B cell (primary cell): ENCODE data around the gene CDHR2. TPM values are rescaled to one million over a fixed set of nuclear protein-coding genes. Genes with fewer than 3 reads are reported as not detected.

Experiments used
- ATAC-seq: fragments of 200-7000 bp; cut with Tn5 transposase; one replicate; pipeline ENCODE4 v1.10.0; 2021; ENCODE audit warnings: low read depth, mild to moderate bottlenecking, moderate number of reproducible peaks, moderate library complexity
- CTCF ChIA-PET: fragments of 350-600 bp; sonication (Branson Sonifier 250); formaldehyde crosslinking; loops from one replicate; lab custom pipeline; 2021; ENCODE audit warnings: antibody characterized with exemption, inconsistent platforms; lab: Charles Lee
- POLR2A ChIA-PET: fragments of 350-600 bp; sonication (Branson Sonifier 250); formaldehyde crosslinking; loops from one replicate; lab custom pipeline; 2021; ENCODE audit warnings: antibody characterized with exemption; lab: Charles Lee
- DNase-seq: peaks from one replicate; pipeline ENCODE4 v3.0.0; 2013
- H2AFZ ChIP-seq: 2 replicates; pipeline ENCODE4 v1.6.1; 2012; ENCODE audit warnings: mild to moderate bottlenecking, low read depth, low read length; ENCODE audit not compliant: insufficient read depth, poor library complexity, severe bottlenecking
- H3K27ac ChIP-seq, 2 donors: 1 replicate in 1 of 2; 2 replicates in 1 of 2; pipeline ENCODE4 v1.5.1; 2012 to 2013; ENCODE audit warnings: low read length in 2 of 2, mild to moderate bottlenecking in 2 of 2, moderate library complexity in 1 of 2
- H3K27me3 ChIP-seq, 4 experiments: fragments of 200-600 bp in 1 of 4; sonication (generic) in 1 of 4; replicated peaks in 1 of 4; 1 replicate in 2 of 4; 2 replicates in 2 of 4; pipeline versions ENCODE4 v1.6.1 to v1.7.0; 2013 to 2016; ENCODE audit warnings: low read length in 3 of 4, mild to moderate bottlenecking in 2 of 4, mixed read lengths in 1 of 4, moderate library complexity in 1 of 4; ENCODE audit not compliant: insufficient read depth in 4 of 4, control insufficient read depth in 3 of 4; ENCODE audit errors: control extremely low read depth in 1 of 4
- H3K36me3 ChIP-seq, 2 experiments: replicated peaks in 1 of 2; 1 replicate in 1 of 2; 2 replicates in 1 of 2; pipeline versions ENCODE4 v1.6.1 to v1.7.1; 2013; ENCODE audit warnings: low read length in 1 of 2; ENCODE audit not compliant: insufficient read depth in 2 of 2, control insufficient read depth in 1 of 2; ENCODE audit errors: control extremely low read depth in 1 of 2, extremely low read depth in 1 of 2
- H3K4me1 ChIP-seq, 2 donors: fragments of 200-600 bp in 1 of 2; sonication (generic) in 1 of 2; 1 replicate in 1 of 2; 2 replicates in 1 of 2; pipeline versions ENCODE4 v1.5.1 to v1.6.1; 2013 to 2017; ENCODE audit warnings: low read length in 2 of 2; ENCODE audit not compliant: control insufficient read depth in 2 of 2, insufficient read depth in 2 of 2
- H3K4me2 ChIP-seq: replicated peaks from 2 replicates; pipeline ENCODE3; 2012; ENCODE audit warnings: mild to moderate bottlenecking, low read depth, low read length; ENCODE audit not compliant: poor library complexity, severe bottlenecking
- H3K4me3 ChIP-seq, 5 experiments: fragments of 200-600 bp in 1 of 5; sonication (generic) in 1 of 5; 1 replicate in 3 of 5; 2 replicates in 2 of 5; pipeline versions ENCODE4 v1.5.1 to v1.7.0; 2011 to 2016; ENCODE audit warnings: low read length in 4 of 5, mild to moderate bottlenecking in 4 of 5, low read depth in 2 of 5, control low read depth in 1 of 5, moderate library complexity in 1 of 5; ENCODE audit not compliant: insufficient read depth in 1 of 5; ENCODE audit errors: control extremely low read depth in 1 of 5, extremely low read depth in 1 of 5
- H3K79me2 ChIP-seq: fragments of 200-600 bp; sonication (generic); one replicate; pipeline ENCODE4 v1.6.0; 2016; ENCODE audit warnings: low read length; ENCODE audit not compliant: control insufficient read depth, insufficient read depth
- H3K9ac ChIP-seq: fragments of 200-600 bp; sonication (generic); 2 replicates; pipeline ENCODE4 v1.6.1; 2017; ENCODE audit warnings: mild to moderate bottlenecking, low read length, moderate library complexity
- H3K9me3 ChIP-seq, 3 donors: one replicate each; pipeline versions ENCODE4 v1.6.1 to v1.7.1; 2013; ENCODE audit warnings: low read length in 2 of 3; ENCODE audit not compliant: control insufficient read depth in 2 of 3, insufficient read depth in 1 of 3; ENCODE audit errors: control extremely low read depth in 1 of 3
- H4K20me1 ChIP-seq: 2 replicates; pipeline ENCODE4 v1.6.0; 2012; ENCODE audit warnings: mild to moderate bottlenecking, low read length; ENCODE audit not compliant: insufficient read depth, control insufficient read depth, poor library complexity, severe bottlenecking
- H3K27ac Mint-ChIP-seq: one replicate; pipeline ENCODE4 v1.8.0; 2021; ENCODE audit warnings: mixed read lengths
- H3K27me3 Mint-ChIP-seq: one replicate; pipeline ENCODE4 v1.8.0; 2021; ENCODE audit warnings: mixed read lengths
- H3K4me1 Mint-ChIP-seq: one replicate; pipeline ENCODE4 v1.8.0; 2021; ENCODE audit warnings: mixed read lengths
- H3K4me3 Mint-ChIP-seq: one replicate; pipeline ENCODE4 v1.8.0; 2021; ENCODE audit warnings: mixed read lengths
- H3K9me3 Mint-ChIP-seq: one replicate; pipeline ENCODE4 v1.8.0; 2022; ENCODE audit warnings: mixed read lengths; ENCODE audit not compliant: insufficient read depth
- EZH2 ChIP-seq: IDR thresholded peaks from 2 replicates; pipeline ENCODE4 v1.6.1; 2012; ENCODE audit warnings: borderline replicate concordance, low read depth, mild to moderate bottlenecking, moderate library complexity, low read length; ENCODE audit not compliant: insufficient read depth, poor library complexity, severe bottlenecking
- WGBS: methylation state at CpG from one replicate; pipeline ENCODE4 v1.1.5; 2013; ENCODE audit warnings: missing lambda C conversion rate; ENCODE audit not compliant: insufficient coverage; 5-methylcytosine and 5-hydroxymethylcytosine counted together
- intact Hi-C: fragments of 100-400 bp; cut with micrococcal nuclease; formaldehyde crosslinking; loops from one replicate; pipeline ENCODE4 v1.10.0; 2022
- polyA plus RNA-seq: library from polyadenylated mRNA; depleted of rRNA; stranded (reverse); fragments of >200 nt; gene quantifications from 2 replicates; pipeline ENCODE4 v1.2.3, GENCODE V29; 2012
- total RNA-seq, 2 donors: library from RNA; stranded (reverse); fragments of 120-200 nt in 1 of 2; gene quantifications; 1 replicate in 1 of 2; 2 replicates in 1 of 2; pipeline versions ENCODE4 v1.2.3 to v1.2.4, GENCODE V29; 2013 to 2022
- TF ChIP-seq, protein P1 (sequence below): fragments of 200-600 bp; IDR thresholded peaks from one replicate; pipeline ENCODE4 v1.8.0; 2022; ENCODE audit warnings: antibody characterized with exemption, mild to moderate bottlenecking

CDHR2 gene
- total and polyA plus RNA-seq, 2 donors (not counting 1 experiment from before 2014, with no cell fraction given): 0.25 to 1.7 TPM

DNA sequence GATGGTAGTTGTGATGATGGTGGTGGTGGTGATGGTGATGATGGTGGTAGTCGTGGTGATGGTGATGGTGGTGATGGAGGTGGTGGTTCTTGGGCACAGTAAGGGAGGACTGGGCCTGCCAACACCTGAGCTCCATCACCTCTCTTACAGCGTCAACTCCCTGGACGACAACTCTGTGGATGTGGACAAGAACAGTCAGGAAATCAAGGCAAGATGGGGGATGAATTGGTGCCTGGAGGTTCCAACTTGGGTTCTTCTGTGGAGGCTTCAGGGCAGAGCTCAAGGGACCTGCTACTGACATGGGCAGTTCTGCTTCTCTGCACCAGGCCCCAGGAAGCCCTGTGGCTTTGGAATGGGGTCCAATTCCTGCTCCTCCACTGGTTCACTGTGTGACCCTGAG lies 43.4 kb downstream of the CDHR2 start:
- no peaks in the 10 kb centered on the region for H3K36me3 ChIP-seq
- Mint-ChIP-seq H3K4me1 (peaks cover 7% of the 10 kb centered on the region), H3K27ac (no peak overlapping the region), H3K4me3 (no peak overlapping the region), H3K27me3 (no peaks in the 10 kb centered on the region), H3K9me3 (no peaks in the 10 kb centered on the region)
- no peak for TF ChIP-seq EZH2
- TF ChIP-seq, protein P1, sequence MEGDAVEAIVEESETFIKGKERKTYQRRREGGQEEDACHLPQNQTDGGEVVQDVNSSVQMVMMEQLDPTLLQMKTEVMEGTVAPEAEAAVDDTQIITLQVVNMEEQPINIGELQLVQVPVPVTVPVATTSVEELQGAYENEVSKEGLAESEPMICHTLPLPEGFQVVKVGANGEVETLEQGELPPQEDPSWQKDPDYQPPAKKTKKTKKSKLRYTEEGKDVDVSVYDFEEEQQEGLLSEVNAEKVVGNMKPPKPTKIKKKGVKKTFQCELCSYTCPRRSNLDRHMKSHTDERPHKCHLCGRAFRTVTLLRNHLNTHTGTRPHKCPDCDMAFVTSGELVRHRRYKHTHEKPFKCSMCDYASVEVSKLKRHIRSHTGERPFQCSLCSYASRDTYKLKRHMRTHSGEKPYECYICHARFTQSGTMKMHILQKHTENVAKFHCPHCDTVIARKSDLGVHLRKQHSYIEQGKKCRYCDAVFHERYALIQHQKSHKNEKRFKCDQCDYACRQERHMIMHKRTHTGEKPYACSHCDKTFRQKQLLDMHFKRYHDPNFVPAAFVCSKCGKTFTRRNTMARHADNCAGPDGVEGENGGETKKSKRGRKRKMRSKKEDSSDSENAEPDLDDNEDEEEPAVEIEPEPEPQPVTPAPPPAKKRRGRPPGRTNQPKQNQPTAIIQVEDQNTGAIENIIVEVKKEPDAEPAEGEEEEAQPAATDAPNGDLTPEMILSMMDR: no peak
- WGBS: no CpG with 5 or more reads among the region's 3 CpGs
- no peak overlapping the region for H3K4me2 ChIP-seq
- no peaks in the 10 kb centered on the region for H3K79me2 ChIP-seq
- no peak overlapping the region for H3K4me3 ChIP-seq
- ChIA-PET POLR2A (no interaction called here), CTCF (no interaction called here)
- no peak overlapping the region for H2AFZ ChIP-seq
- intact Hi-C loops: no loop called here
- peaks cover 0 to 9% of the 10 kb centered on the region in 2 donors for H3K4me1 ChIP-seq
- H3K9me3 ChIP-seq: peaks cover 0 to 12% (median 0%) of the 10 kb centered on the region in 3 donors
- no peaks in the 10 kb centered on the region for H4K20me1 ChIP-seq
- ATAC-seq (no peak), DNase-seq (no peak)
- no peak overlapping the region for H3K27ac ChIP-seq
- H3K9ac ChIP-seq: no peak overlapping the region
- peaks cover 0 to 10% (median 3%) of the 10 kb centered on the region in 4 experiments for H3K27me3 ChIP-seq

DNA sequence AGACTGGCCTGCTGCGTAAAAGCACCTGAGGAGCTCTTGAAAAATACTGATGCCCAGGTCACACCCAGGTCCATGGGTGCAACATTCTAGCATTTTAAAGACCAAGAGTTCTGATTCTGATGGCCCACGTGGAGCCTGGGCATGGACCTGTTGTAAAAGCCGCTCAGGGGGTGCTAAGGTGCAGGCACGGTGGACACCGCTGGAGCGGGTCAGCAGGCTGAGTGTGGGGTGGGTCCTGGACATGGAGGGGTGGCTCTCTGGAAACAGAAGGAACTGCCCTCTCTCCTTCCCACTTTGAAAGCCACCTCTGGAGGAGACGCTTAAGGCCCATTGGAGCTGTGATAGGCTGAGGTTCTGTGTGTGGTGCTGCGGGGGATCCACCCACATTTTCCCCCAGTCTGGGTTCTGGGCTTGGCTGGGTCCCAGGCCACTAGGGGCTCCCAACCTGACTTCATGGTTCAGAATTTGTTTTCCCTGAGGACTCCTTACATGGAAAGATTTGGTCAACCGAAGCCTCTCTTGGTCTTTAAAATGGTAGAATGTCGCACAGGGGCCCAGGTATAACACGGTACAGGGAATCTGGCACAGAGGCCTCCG lies 44.2 kb downstream of the CDHR2 start:
- Histone ChIP-seq H3K4me3 (no peak overlapping the region), H3K4me1 (peaks cover 0 to 10% of the 10 kb centered on the region in 2 donors), H3K4me2 (no peak overlapping the region), H3K9me3 (peaks cover 0 to 12% (median 0%) of the 10 kb centered on the region in 3 donors), H2AFZ (no peak overlapping the region), H4K20me1 (no peaks in the 10 kb centered on the region), H3K9ac (no peak overlapping the region), H3K27ac (no peak overlapping the region), H3K36me3 (no peaks in the 10 kb centered on the region), H3K27me3 (peaks cover 0 to 14% (median 3%) of the 10 kb centered on the region in 4 experiments), H3K79me2 (no peaks in the 10 kb centered on the region)
- intact Hi-C loops: no loop called here
- TF ChIP-seq, protein P1: no peak
- TF ChIP-seq EZH2: no peak
- 96% methylated on average over 10 of the region's 12 CpGs for WGBS
- CTCF ChIA-PET: no interaction called here
- peaks cover 7% of the 10 kb centered on the region for H3K4me1 Mint-ChIP-seq
- H3K4me3 Mint-ChIP-seq: no peak overlapping the region
- no peaks in the 10 kb centered on the region for H3K9me3 Mint-ChIP-seq
- DNase-seq: no peak
- POLR2A ChIA-PET: no interaction called here
- no peak for ATAC-seq
- no peak overlapping the region for H3K27ac Mint-ChIP-seq
- H3K27me3 Mint-ChIP-seq: no peaks in the 10 kb centered on the region
